SK-N-DZ (cell line): ENCODE data around the gene APMAP.
"Not testable (repeated sequence)": the region's sequence is repeated elsewhere in the genome, so short reads cannot be mapped to it uniquely, and the experiment has no call there.

Source experiments
- DNase-seq: peaks from one replicate; pipeline ENCODE4 v3.0.0-alpha.2; 2015; ENCODE audit warnings: low spot score

APMAP gene

DNA sequence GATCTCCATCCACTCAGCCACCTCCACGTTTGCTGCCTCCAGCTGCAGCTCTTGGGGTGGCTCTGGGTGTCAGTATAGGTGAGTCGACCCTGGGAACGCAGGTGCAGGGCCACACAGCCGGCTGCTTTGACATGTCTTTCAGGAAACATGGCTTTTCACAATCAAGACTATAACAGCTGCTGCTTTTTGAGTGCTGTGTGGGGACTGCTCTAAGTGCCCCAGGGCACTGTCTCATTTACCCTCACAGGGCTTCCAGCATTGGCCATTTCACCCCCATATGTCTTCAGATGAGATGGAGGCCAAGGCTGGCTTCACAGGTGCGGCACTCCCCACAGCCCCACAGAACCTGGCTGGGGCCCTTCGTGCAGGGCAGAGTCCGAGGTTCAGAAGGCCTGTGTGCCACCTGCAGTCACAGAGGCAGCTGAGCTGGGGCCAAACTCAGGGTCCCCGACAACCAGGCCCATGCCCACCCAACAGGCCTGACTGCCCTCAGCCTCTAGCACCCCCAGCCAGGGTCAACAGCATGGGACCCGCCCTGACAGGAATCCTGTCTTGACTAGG, 58.4 kb downstream of the APMAP start:
- no peak for DNase-seq

DNA sequence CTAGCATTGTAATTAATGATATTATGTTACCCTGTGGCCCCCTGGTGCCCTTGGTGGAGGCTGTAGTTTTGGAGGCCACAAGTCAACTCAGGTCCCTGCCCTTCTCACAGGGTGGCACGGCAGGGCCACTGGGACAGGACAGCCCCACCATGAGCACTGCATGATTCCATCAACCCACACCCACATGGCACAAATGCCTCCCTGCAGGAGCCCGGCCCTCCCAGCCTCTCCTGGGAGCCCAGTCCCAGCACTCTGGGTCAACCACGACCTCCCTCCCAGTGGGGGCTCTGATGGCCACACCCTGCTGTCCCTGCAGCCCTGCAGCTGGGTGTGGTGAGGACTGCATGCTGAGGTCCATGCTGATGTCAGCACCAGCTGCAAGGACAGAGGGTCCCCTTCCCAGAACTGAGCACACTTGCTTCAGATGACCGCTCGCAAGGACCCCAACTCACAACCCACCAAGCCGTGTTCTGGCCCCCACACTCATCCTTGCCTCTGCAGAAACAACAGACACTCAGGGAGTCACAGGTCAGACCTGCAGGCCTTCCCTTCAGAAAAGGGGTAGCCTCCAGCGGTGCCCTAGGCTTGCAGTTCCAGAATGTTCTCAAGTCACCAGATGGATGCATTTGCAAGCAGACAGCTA, 59.2 kb downstream of the APMAP start:
- DNase-seq: no peak

DNA sequence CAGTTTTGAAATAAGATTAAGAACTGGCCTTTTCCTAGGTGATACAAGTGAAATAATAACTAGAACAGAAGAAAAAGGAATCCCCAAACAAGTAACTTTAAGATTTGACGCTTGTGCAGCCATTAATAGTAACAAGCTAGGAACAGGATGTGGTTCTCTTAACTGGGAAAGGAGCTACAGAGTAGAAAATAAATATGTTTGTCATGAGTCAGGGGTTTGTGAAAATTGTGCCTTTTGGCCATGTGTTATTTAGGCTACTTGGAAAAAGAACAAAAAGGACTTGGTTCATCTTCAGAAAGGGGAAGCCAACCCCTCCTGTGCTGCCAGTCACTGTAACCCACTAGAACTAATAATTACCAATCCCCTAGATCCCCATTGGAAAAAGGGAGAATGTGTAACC, 60.7 kb downstream of the APMAP start:
- not testable (repeated sequence) for DNase-seq

DNA sequence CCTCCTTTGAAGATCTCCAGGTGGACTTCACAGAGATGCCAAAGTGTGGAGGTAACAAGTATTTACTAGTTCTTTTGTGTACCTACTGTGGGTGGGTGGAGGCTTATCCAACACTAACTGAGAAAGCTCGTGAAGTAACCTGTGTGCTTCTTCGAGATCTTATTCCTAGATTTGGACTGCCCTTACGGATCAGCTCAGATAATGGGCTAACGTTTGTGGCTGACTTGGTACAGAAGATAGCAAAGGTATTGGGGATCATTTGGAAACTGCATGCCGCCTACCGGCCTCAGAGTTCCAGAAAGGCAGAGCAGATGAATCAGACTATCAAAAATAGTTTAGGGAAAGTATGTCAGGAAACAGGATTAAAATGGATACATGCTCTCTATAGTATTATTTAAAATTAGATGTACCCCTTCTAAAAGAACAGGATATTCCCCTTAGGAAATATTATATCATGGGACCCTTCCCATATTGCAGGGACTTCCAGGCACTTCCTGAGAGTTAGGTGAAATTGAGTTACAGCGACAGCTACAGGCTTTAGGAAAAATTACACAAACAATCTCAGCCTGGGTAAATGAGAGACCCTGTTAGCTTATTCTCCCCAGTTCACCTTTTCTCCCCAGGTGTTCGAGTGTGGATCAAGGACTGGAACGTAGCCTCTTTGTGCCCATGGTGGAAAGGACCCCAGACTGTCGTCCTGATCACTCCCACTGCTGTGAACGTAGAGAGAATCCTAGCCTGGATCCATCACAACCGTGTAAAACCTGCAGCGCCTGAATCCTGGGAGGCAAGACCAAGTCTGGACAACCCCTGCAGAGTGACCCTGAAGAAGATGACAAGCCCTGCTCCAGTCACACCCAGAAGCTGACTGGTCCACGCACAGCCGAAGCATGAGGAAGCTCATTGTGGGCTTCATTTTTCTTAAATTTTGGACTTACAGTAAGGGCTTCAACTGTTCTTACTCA, 61.5 kb downstream of the APMAP start:
- not testable (repeated sequence) for DNase-seq

DNA sequence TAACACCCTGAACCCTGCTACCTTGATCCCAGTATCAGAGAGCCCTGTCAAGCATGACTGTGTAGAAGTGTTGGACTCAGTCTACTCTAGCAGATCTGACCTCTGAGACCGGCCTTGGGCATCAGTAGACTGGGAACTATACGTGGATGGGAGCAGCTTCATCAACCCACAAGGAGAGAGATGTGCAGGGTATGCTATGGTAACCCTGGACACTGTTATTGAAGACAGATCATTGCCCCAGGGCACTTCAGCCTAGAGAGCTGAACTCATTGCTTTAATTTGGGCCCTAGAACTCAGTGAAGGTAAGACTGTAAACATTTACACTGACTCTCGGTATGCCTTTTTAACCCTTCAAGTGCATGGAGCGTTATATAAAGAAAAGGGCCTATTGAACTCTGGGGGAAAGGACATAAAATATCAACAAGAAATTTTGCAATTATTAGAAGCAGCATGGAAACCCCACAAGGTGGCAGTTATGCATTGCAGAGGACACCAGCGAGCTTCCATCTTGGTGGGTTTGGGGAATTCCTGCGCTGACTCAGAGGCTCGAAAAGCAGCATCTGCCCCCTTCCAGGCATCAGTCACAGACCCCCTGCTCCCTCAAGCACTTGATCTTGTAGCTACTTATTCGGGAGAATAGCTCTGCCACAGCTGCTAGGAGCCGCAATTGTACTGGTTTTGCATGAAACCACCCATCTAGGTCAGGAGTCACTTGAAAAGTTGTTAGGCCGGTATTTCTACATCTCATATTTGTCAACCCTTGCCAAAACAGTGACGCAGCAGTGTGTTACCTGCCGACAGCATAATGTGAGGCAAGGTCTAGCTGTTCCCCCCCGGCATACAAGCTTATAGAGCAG, 62.5 kb downstream of the APMAP start:
- not testable (repeated sequence) for DNase-seq

DNA sequence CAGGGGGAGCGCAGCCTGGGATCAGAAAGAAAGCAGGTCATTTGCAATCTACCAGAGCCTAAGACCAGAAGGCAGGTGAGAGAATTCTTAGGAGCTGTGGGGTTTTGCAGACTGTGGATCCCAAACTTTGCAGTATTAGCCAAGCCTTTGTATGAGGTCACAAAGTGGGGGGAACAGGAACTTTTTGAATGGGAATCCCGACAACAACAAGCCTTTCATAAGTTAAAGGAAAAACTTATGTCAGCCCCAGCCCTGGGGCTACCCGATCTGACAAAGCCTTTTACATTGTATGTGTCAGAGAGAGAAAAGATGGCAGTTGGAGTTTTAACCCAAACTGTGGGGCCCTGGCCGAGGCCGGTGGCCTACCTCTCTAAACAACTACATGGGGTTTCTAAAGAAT, 63.3 kb downstream of the APMAP start:
- DNase-seq: not testable (repeated sequence)

DNA sequence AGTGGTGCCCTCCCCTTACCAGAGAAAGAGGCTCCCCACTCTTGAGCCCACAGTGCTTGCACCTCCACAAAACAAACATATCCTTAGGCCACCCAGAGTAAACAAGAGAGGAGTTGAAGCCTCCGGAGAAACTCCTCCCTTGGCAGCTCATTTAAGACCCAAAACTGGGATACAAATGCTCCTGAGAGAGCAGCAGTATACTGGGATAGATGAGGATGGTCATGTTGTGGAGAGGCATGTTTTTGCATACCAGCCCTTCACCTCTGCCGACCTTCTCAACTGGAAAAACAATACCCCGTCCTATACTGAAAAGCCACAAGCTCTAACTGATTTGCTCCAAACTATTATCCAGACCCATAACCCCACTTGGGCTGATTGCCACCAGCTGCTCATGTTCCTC, 71.8 kb downstream of the APMAP start:
- not testable (repeated sequence) for DNase-seq

DNA sequence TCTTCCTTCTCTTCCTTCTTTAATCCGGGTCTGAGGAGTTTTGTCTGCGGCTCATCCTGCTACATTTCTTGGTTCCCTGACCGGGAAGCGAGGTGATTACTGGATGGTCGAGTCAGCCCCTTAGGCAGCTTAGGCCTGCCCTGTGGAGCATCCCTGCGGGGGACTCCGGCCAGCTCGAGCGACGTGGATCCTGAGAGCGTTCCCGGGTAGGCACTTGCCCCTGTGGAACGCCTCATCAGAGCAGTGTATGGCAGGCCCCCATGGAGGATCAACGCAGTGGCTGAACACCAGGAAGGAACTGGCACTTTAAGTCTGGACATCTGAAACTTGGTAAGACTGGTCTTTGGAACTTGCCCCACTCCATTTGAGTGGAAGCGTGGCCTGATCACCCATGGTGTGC, 72.9 kb downstream of the APMAP start:
- DNase-seq: not testable (repeated sequence)

DNA sequence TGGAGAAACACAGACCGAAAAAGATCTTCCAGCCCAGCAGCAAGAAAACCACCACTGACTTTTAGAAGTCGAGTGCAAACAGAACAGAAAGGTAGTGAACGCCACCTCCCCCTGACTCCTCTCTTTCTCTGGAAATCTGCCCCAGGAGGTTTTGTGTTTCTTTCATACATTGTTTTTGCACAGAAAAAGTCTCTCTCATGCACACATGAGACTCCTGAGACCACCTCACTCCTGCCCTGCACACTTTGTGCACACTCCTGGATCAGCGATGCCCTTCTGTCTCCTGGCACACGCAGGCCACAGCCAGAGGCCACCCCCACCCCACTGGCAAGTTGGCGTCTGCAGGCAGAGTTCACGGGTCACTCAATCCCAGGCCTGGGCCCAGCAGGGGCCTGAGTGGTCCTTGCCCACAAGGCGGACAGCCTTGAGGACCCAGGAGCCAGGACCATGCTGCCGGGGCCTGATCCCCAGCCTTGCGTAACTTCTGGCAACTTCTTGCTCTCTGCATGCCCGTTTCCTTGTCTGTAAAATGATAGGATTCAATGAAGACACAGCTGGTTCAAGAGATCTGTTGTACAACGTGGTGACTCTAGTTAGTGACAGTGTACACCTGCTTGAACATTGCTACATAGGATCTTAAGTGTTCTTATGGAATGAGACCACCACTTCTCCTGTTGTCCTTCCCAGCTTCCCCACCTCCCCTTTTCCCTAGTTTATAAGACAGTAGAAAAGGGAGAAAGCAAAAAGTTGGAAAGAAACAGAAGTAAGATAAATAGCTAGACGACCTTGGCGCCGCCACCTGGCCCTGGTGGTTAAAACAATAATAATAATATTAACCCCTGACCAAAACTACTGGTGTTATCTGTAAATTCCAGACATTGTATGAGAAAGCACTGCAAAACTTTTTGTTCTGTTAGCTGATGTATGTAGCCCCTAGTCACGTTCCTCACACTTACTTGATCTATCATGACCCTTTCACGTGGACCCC, 73.7 kb downstream of the APMAP start:
- DNase-seq: no peak

DNA sequence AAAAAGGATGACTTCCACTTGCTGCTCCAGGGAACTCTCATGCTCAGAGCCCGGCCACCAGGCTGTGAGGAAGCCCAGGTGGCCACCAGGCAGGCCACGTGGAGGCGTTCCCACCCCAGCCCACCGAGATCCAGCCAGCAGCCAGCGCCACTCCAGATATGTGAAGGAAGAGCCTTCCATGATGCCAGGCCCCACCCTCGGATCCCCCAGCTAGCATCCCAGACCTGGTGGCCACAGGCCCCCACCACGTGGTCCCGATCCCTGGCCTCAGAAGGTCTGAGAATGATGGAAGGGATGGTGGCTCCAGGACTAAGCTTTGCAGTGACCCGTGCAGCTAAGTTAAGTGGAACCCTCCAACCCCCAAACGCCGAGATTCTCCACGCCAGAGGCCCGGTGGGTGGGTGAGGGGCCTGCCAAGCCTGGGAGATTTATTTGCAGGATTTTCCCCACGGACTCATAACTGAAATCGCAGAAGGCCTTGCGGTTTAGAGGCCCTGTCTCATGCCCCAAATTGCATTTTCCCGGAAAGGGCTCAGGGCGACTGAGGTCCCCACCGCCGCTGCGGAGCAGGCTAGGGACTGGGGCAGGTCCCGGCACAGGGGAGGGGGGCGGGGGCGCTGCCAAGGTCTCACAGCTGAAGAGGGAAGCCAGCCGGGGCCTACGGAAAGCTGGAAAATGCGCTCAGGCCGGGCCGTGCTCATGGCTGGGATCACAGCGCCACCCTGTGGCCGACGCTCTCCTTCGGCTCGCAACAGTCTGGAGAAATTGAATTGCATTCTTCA, 74.6 kb downstream of the APMAP start:
- DNase-seq: peak; percentile 71

DNA sequence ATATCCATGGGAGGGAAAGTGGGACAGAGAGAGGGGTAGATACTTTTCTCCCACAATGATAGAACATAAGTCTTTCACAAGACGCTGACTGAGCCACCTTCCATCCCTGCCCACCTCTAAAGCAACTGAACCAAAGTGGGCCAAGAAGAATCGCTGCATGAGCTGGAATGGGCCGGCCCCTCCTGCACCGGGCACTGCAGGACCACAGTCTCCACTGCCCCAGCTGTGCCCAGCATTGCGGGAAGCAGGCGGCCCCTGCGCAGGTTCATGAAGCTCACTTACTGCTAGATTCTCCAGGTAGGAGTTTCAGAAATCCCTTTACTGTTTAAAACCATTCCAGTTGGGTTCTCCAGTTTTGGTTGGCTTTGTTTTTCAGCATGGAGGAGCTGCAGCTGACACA, 75.5 kb downstream of the APMAP start:
- DNase-seq: no peak

DNA sequence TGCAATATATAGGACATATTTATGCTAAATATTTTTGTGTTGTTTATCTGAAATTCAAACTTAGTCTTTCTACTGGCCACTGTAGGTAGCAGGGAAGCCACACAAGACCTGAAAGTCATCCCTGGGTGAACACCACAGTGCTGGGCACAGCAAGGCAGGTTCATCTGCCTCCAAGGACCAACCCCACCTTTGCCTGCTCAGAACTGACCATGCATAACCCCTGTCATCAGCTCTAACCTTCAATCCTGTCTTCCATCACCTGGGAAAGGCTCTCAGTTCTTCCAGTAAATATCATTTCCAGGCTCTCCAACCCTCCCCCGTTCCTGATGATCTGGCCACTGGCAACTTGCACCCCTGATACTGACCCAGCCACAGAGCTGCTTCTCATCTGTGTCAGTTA, 76.1 kb downstream of the APMAP start:
- no peak for DNase-seq

DNA sequence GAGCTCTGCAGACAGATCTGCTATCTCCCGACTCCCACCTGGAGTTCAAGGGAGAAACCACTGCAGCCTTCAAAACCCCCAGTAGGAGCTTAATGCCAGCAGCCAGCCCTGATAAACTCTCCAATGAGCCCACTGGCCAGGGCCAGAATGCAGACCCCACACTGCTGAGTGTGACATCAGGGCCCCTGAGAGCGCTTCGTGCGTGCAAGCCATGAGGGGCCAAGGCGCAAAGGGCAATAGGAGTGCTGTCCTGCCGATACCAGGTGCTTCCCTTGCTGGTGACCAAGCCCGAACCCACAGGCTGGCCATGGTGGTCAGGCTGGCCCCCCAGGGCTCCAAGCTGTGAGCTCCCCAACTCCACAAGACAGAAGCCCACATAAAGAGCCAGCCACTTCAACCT, 76.7 kb downstream of the APMAP start:
- DNase-seq: no peak

DNA sequence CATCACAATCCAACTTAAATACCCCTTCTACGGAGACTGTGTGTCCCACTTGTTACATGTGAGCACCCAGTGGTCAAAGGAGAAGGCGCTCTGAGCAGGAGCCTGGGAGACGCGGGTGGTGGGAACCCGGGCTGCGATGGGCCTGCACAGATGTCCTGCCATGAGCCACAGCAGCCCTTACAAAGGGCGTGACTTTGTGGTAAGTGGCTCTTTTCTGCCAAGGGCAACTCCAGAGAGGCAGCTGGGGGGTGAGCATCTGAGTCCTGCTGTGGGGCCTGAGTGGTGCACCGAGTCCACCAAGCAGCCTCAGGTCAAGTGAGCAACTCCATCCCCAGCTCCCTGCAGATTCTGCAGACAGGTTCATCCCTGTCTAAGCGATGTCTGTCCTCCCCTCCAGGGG, 77.1 kb downstream of the APMAP start:
- DNase-seq: no peak

DNA sequence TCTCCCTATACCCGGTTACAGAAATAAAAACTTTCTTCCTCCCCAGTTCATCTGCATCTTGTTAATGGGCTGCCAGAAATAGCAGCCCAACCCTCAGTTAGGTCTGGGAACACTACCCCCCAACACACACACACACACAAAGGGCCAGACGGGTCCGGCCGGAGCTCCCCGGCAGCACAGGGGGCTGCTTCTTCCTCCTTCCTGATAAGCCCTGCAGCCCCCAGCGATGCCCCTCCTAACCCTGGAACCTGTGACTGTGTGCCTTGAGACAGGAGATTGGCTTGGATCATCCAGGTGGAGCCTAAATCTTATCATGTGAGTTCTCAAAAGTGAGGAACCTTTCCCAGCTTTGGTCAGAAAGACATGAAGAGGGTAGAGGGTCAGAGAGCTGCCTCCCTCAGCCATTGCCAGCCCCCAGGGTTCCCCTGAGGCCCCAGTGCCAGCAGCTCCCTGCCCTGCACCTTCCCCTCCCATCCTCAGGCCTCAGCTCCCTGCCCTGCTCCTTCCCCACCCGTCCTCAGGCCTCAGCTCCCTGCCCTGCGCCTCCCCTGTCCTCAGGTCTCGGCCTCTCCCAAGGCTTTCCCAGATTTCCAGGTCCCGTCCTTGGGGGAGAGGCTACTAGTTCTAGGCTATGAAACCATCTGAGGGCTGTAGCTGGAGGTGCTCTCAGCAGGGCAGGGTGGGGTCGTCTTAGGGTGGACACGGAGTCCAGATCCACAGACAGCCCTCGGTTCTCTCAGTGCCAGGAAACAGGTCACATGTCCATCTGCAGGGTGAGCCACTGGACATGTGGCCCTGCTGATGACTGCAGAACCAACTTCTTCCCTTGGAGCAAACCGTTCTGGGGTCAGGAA, 77.9 kb downstream of the APMAP start:
- no peak for DNase-seq

DNA sequence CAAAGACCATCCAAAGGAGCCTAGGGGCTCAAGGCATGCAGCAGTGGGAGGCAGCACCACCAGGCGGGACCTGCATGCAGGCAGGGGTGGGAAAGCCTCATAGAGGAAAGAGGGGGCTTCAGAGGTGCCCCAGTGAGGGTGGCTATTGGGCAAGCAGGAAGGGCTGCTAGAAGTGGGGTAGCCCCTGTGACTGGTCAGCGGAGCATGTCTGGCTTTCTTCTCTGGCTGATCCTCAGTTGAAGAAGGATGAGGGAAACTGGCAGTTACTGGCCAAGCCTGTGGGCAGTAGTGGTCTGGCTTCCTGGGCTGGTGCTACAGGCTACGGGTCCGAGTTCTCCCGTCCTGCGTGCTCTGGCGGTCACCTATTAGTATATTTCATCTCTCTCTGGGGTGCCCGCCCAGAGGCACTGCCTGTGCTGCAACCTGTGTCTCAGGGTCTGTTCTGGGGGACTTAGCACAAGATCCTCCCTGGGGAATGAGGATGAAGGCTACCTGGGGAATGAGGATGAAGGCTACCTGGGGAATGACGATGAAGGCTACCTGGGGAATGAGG, 79.4 kb downstream of the APMAP start:
- DNase-seq: no peak
